Jurkat, Clone E6-1 (cell line): ENCODE measurements around the gene EFNA2.
"Not testable (repeated sequence)": the region's sequence is repeated elsewhere in the genome, so short reads cannot be mapped to it uniquely, and the experiment has no call there.

Experiments
- DNase-seq: peaks from one replicate; pipeline ENCODE4 v3.0.0-alpha.2; 2011; ENCODE audit warnings: low read depth, low spot score
- H3K4me3 ChIP-seq: 2 replicates; pipeline ENCODE4 v1.5.1; 2011; ENCODE audit warnings: mild to moderate bottlenecking, low read length, control low read depth, moderate library complexity

The EFNA2 gene

GRCh38 chr19:1324806-1325567, 39.3 kb downstream of the EFNA2 start:
- no peak overlapping the region for H3K4me3 ChIP-seq
- no peak for DNase-seq

GRCh38 chr19:1325568-1326294, 40.1 kb downstream of the EFNA2 start:
- DNase-seq, result no peak
- no peak overlapping the region for H3K4me3 ChIP-seq

GRCh38 chr19:1327125-1327524, 41.5 kb downstream of the EFNA2 start:
- no peak overlapping the region for H3K4me3 ChIP-seq
- no peak for DNase-seq

DNA sequence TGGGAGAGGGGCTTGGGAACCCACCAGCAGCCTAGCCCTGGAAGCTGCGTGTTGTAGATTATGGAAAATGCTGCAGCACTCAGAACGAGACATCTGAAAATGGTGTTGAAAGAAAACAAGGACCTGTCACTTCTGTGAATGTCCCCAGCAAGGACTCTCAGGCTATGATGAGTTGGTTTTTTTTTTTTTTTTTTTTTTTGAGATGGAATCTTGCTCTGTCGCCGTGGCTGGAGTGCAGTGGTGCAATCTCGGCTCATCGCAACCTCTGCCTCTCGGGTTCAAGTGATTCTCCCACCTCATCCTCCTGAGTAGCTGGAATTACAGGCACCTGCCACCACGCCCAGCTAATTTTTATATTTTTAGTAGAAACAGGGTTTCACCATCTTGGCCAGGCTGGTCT, 46.5 kb downstream of the EFNA2 start:
- H3K4me3 ChIP-seq, DNase-seq: not testable (repeated sequence)

DNA sequence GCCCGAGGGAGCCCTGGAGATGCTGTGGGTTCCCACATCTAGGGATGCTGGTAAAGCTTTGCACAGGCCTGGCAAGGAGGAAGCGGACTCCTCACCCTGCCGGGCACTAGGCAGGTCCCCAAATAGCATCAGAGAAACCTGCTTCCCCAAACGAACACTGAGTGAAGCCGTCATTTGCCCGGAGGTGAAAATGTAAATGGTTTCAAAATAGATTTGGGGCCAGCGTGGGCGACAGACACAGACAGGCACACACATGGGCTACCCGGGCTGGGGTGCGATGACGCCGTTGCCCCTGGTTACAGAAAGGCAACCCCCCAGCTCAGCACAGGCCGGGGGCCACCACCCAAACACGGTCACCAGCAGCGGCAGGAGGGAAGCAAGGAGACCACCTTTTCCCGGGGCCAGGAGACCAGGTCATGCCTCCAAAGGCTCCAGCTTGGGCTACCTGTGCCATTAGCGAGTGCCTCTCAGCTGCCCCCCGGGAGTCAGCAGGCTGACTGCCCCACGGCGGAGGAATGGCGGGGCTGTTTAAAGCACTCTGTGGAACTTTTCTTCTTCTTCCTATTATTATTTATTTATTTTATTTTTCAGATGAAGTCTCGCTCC, 50.5 kb downstream of the EFNA2 start:
- H3K4me3 ChIP-seq, result no peak overlapping the region
- DNase-seq, result no peak

- H3K4me3 ChIP-seq, result no peak overlapping the region
Observed at GRCh38 chr19:1340681-1341469, 55.2 kb downstream of the EFNA2 start.

GRCh38 chr19:1343041-1343440, 57.4 kb downstream of the EFNA2 start:
- H3K4me3 ChIP-seq, result no peak overlapping the region
- no peak for DNase-seq

More at GRCh38 chr19:1340681-1341469, 55.2 kb downstream of the EFNA2 start:
- DNase-seq, result no peak

DNA sequence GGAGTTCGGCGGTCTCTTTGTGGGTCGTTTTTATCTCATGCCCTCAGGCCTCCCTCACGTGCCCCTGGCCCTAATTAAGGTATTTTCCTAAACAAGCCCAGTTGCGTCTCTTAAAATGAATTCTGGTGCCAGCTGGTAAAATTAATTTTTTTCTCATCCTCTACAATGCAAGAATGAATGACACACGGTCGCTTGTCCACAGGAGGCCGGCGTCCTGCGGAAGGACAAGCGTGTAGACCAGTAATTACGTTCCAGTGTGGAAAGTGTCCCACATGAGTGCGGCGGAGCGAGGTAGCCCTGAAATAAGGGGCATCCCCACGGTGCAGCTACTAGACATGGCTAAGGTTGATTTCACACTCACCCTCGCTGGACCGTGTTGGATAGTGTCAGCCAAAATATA, 63.5 kb downstream of the EFNA2 start:
- DNase-seq, result no peak
- no peak overlapping the region for H3K4me3 ChIP-seq

DNA sequence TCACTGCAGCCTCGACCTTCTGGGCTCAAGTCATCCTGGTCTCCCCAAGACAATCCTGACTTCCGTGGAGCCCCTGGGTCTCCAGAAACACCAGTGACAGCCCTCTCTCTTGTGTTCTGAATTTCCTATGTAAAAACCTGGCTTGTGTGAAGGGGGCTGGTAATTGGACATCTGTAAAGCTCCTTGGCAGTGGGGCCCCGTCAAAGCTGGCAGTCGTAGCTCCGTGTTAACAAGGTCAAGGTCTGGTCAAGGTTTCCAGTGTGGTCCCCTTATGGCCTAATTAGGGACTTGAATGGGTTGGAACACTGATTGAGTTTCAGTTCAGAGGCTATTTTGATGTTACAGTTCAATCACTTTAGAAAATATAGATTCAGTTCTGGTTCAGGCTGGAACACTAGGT, 65.2 kb downstream of the EFNA2 start:
- DNase-seq, result no peak
- H3K4me3 ChIP-seq, result no peak overlapping the region
